Lower leg skin (tissue), 4 donors: Measurements from ENCODE around the gene GPS2. TPM values are rescaled to one million over a fixed set of nuclear protein-coding genes. Genes with fewer than 3 reads are reported as not detected.

Experiments used
- DNase-seq, 2 donors: peaks; one replicate each; pipeline ENCODE4 v3.0.0-alpha.2; 2019; ENCODE audit warnings: low spot score in 2 of 2
- H3K4me3 ChIP-seq: fragments of 200-600 bp; sonication (generic); 2 replicates; pipeline ENCODE4 v1.5.1; 2017; ENCODE audit warnings: mild to moderate bottlenecking, low read depth; ENCODE audit not compliant: poor library complexity, severe bottlenecking
- CTCF ChIP-seq, 3 donors: fragments of 450-650 bp; IDR thresholded peaks; one replicate each; pipeline ENCODE4 v1.5.1; 2016; ENCODE audit warnings: antibody characterized with exemption in 3 of 3, mild to moderate bottlenecking in 3 of 3, moderate library complexity in 2 of 3
- POLR2A ChIP-seq, 2 donors: fragments of 450-650 bp; IDR thresholded peaks; one replicate each; pipeline ENCODE4 v1.6.1; 2016 to 2017; ENCODE audit warnings: antibody characterized with exemption in 2 of 2, mild to moderate bottlenecking in 1 of 2, moderate library complexity in 1 of 2
- WGBS, 2 donors: methylation state at CpG; one replicate each; pipeline ENCODE4 v1.1.5; 2018; 5-methylcytosine and 5-hydroxymethylcytosine counted together
- intact Hi-C: fragments of 100-400 bp; cut with DNase I; formaldehyde crosslinking; loops from one replicate; pipeline ENCODE4 v1.15.0; 2023; ENCODE audit warnings: low total_unique reads
- total RNA-seq, 4 donors: library from RNA; depleted of rRNA; stranded (reverse); fragments of >200 nt; gene quantifications; one replicate each; pipeline ENCODE4 v1.1.0, GENCODE V29; 2016

GPS2 gene
- total RNA-seq, 4 donors from 2014 or later = 48.8 to 93.6 (median 79.3) TPM

- no peak for TF ChIP-seq POLR2A (IDR thresholded peaks at IDR 0.05)
- no peak for TF ChIP-seq CTCF (IDR thresholded peaks at IDR 0.05)
- intact Hi-C loops = no loop called here
- no peak within 1 kb of the TSS for H3K4me3 ChIP-seq
- peak in 1 of 2 donors; percentile 94 for DNase-seq
- 1% methylated on average over 24 to 27 of the region's 57 CpGs for WGBS, 2 donors
These were observed 20.5 kb downstream of the GPS2 start, which contains the start of gene YBX2 for GRCh38 chr17:7294614-7295153. Gene YBX2, minus strand, starts transcription at chr17:7294639. Its CDS starts 139 bp downstream, at chr17:7294500.

GRCh38 chr17:7293816-7294613 lies 21.1 kb downstream of the GPS2 start:
- TF ChIP-seq CTCF (IDR thresholded peaks at IDR 0.05) = no peak
- TF ChIP-seq POLR2A (IDR thresholded peaks at IDR 0.05) = no peak
- H3K4me3 ChIP-seq = no peak overlapping the region
- intact Hi-C loops = no loop called here
- DNase-seq = no peak
- 3 to 5% methylated on average over 36 to 42 of the region's 75 CpGs for WGBS, 2 donors

GRCh38 chr17:7293159-7293558 lies 22.0 kb downstream of the GPS2 start:
- TF ChIP-seq POLR2A (IDR thresholded peaks at IDR 0.05) (no peak), CTCF (IDR thresholded peaks at IDR 0.05) (no peak)
- no peak for DNase-seq
- no peak overlapping the region for H3K4me3 ChIP-seq
- intact Hi-C loops = no loop called here
- 46 to 50% methylated on average over 11 of the region's 11 CpGs for WGBS, 2 donors

GRCh38 chr17:7292729-7293128 lies 22.4 kb downstream of the GPS2 start:
- WGBS, 2 donors = 17 to 23% methylated on average over 6 of the region's 6 CpGs
- no peak overlapping the region for H3K4me3 ChIP-seq
- no peak for DNase-seq
- no peak for TF ChIP-seq POLR2A (IDR thresholded peaks at IDR 0.05)
- no peak for TF ChIP-seq CTCF (IDR thresholded peaks at IDR 0.05)
- intact Hi-C loops = no loop called here

- intact Hi-C loops = no loop called here
- no peak for DNase-seq
- 38 to 76% methylated on average over 2 of the region's 2 CpGs for WGBS, 2 donors
These were observed 23.0 kb downstream of the GPS2 start for GRCh38 chr17:7292194-7292593.

More at GRCh38 chr17:7292194-7292593, 23.0 kb downstream of the GPS2 start:
- TF ChIP-seq POLR2A (IDR thresholded peaks at IDR 0.05) (no peak), CTCF (IDR thresholded peaks at IDR 0.05) (no peak)
- H3K4me3 ChIP-seq = no peak overlapping the region
